Endothelial cell of umbilical vein (primary cell): Measurements from ENCODE around the gene CAMSAP3. TPM values are rescaled to one million over a fixed set of nuclear protein-coding genes. Genes with fewer than 3 reads are reported as not detected.

Experiments
- BruUV-seq: library from RNA; stranded (reverse); fragments of 400-500 nt; replicated peaks from 2 replicates; lab custom pipeline; 2021; lab: Mats Ljungman, UMichigan
- CTCF ChIA-PET: fragments of 300-600, 350-600 bp; sonication (Branson Sonifier 250); formaldehyde crosslinking; loops from one replicate; lab custom pipeline; 2021; ENCODE audit warnings: antibody characterized with exemption, inconsistent platforms; lab: Charles Lee
- POLR2A ChIA-PET: fragments of 300-600, 350-600 bp; sonication (Branson Sonifier 250); formaldehyde crosslinking; loops from one replicate; lab custom pipeline; 2021; ENCODE audit warnings: antibody characterized with exemption, inconsistent platforms; lab: Charles Lee
- DNase-seq: peaks from one replicate; pipeline ENCODE4 v3.0.0-alpha.2; 2011; ENCODE audit warnings: low read depth, low spot score
- FAIRE-seq: peaks from 2 replicates; lab custom pipeline; 2011; peaks lifted over from hg19 to GRCh38; lab: Jason Lieb, UNC
- H2AFZ ChIP-seq: 2 replicates; pipeline ENCODE4 v1.6.0; 2012; ENCODE audit warnings: low read depth, low read length, control low read depth, inconsistent platforms
- H3K27ac ChIP-seq: 2 replicates; pipeline ENCODE4 v1.5.1; 2011; ENCODE audit warnings: low read depth, mild to moderate bottlenecking, control low read depth, low read length, moderate library complexity; ENCODE audit not compliant: insufficient read depth
- H3K27me3 ChIP-seq, 2 experiments: 2 replicates each; pipeline versions ENCODE4 v1.6.0 to v1.6.1; 2011; ENCODE audit warnings: low read length in 2 of 2, mixed read lengths in 1 of 2; ENCODE audit not compliant: control insufficient read depth in 2 of 2, insufficient read depth in 2 of 2
- H3K36me3 ChIP-seq, 2 experiments: 2 replicates in 1 of 2; 3 replicates in 1 of 2; pipeline ENCODE4 v1.5.1; 2011; ENCODE audit warnings: low read length in 2 of 2, mild to moderate bottlenecking in 1 of 2, moderate library complexity in 1 of 2; ENCODE audit not compliant: control insufficient read depth in 2 of 2, insufficient read depth in 2 of 2; ENCODE audit errors: extremely low read depth in 1 of 2
- H3K4me1 ChIP-seq: 3 replicates; pipeline ENCODE4 v1.5.1; 2011; ENCODE audit warnings: mild to moderate bottlenecking, low read length; ENCODE audit not compliant: control insufficient read depth, insufficient read depth; ENCODE audit errors: extremely low read depth
- H3K4me2 ChIP-seq: 2 replicates; pipeline ENCODE4 v1.6.1; 2011; ENCODE audit warnings: low read length, control low read depth, mixed read lengths; ENCODE audit not compliant: insufficient read depth
- H3K4me3 ChIP-seq, 3 experiments: fragments of 200-600 bp in 1 of 3; sonication (generic), shearing (Covaris generic) in 1 of 3; replicated peaks in 1 of 3; 2 replicates each; pipeline ENCODE4 v1.5.1; 2011 to 2016; ENCODE audit warnings: control low read depth in 3 of 3, low read length in 3 of 3, mild to moderate bottlenecking in 2 of 3, inconsistent platforms in 1 of 3, low read depth in 1 of 3, moderate library complexity in 1 of 3; ENCODE audit not compliant: insufficient read depth in 1 of 3
- H3K79me2 ChIP-seq: 2 replicates; pipeline ENCODE4 v1.6.0; 2012; ENCODE audit warnings: low read length, inconsistent platforms; ENCODE audit not compliant: control insufficient read depth, insufficient read depth
- H3K9ac ChIP-seq: replicated peaks from 2 replicates; pipeline ENCODE3; 2011; ENCODE audit warnings: low read length, control low read depth; ENCODE audit not compliant: insufficient read depth; ENCODE audit errors: extremely low read depth
- H3K9me1 ChIP-seq: replicated peaks from 3 replicates; pipeline ENCODE4 v1.6.0; 2011; ENCODE audit warnings: mild to moderate bottlenecking, low read length; ENCODE audit not compliant: control insufficient read depth, insufficient read depth; ENCODE audit errors: extremely low read depth
- H3K9me3 ChIP-seq: replicated peaks from 2 replicates; pipeline ENCODE4 v1.5.1; 2012; ENCODE audit warnings: low read length, inconsistent platforms; ENCODE audit not compliant: control insufficient read depth, insufficient read depth
- H4K20me1 ChIP-seq: replicated peaks from 2 replicates; pipeline ENCODE3; 2011; ENCODE audit warnings: mild to moderate bottlenecking, low read length; ENCODE audit not compliant: control insufficient read depth, insufficient read depth; ENCODE audit errors: extremely low read depth
- CTCF ChIP-seq, 2 donors: IDR thresholded peaks; 1 replicate in 1 of 2; 2 replicates in 1 of 2; pipeline ENCODE4 v1.5.1; 2011; ENCODE audit warnings: low read length in 2 of 2, mild to moderate bottlenecking in 2 of 2, moderate library complexity in 2 of 2, control low read depth in 1 of 2, inconsistent platforms in 1 of 2, low read depth in 1 of 2; ENCODE audit not compliant: insufficient read depth in 1 of 2; ENCODE audit errors: extremely low read depth in 1 of 2
- EZH2 ChIP-seq: IDR thresholded peaks from 2 replicates; pipeline ENCODE4 v1.6.1; 2012; ENCODE audit warnings: borderline replicate concordance, low read depth, mild to moderate bottlenecking, moderate library complexity, low read length, inconsistent platforms; ENCODE audit not compliant: severe bottlenecking
- FOS ChIP-seq: IDR thresholded peaks from 2 replicates; pipeline ENCODE4 v1.6.1; 2011; ENCODE audit warnings: mild to moderate bottlenecking, low read length, moderate library complexity, borderline replicate concordance; ENCODE audit not compliant: insufficient read depth
- GATA2 ChIP-seq: IDR thresholded peaks from 2 replicates; pipeline ENCODE4 v1.7.0; 2011; ENCODE audit warnings: low read depth, mild to moderate bottlenecking, moderate library complexity, mixed read lengths, low read length; ENCODE audit not compliant: insufficient read length, insufficient read depth
- JUN ChIP-seq: IDR thresholded peaks from 2 replicates; pipeline ENCODE4 v1.6.1; 2011; ENCODE audit warnings: borderline replicate concordance, low read depth; ENCODE audit not compliant: insufficient read length, insufficient read depth
- MAX ChIP-seq: IDR thresholded peaks from 2 replicates; pipeline ENCODE4 v1.6.1; 2011; ENCODE audit not compliant: insufficient read depth, insufficient read length
- MYC ChIP-seq: IDR thresholded peaks from one replicate; pipeline ENCODE4 v1.6.1; 2011; ENCODE audit warnings: mild to moderate bottlenecking, low read depth, low read length
- POLR2A ChIP-seq: IDR thresholded peaks from 2 replicates; pipeline ENCODE4 v1.6.1; 2012; ENCODE audit warnings: low read depth, mild to moderate bottlenecking, control low read depth, low read length
- POLR2AphosphoS5 ChIP-seq: IDR thresholded peaks from 2 replicates; pipeline ENCODE4 v1.6.1; 2012; ENCODE audit warnings: low read depth, mild to moderate bottlenecking, control low read depth, low read length, moderate library complexity; ENCODE audit not compliant: insufficient read depth
- dilution Hi-C: fragments of 300-500 bp; cut with MboI; formaldehyde crosslinking; loops from one replicate; pipeline ENCODE4 v1.15.0; 2019; ENCODE audit warnings: low sequenced_read_pairs; ENCODE audit not compliant: extremely low pct_ligation_motif_present
- intact Hi-C: fragments of 100-400 bp; cut with micrococcal nuclease; formaldehyde crosslinking; loops from one replicate; pipeline ENCODE4 v1.10.0; 2022
- polyA plus RNA-seq, 4 experiments: library from polyadenylated mRNA; depleted of rRNA in 3 of 4; stranded (reverse) in 3 of 4; unstranded in 1 of 4; fragments of >200 nt; gene quantifications; 2 replicates each; pipeline versions ENCODE4 v1.2.1 to v1.2.3, GENCODE V29; 2011 to 2012; ENCODE audit warnings: missing spikeins in 1 of 4
- total RNA-seq: library from RNA; stranded (reverse); gene quantifications from 2 replicates; pipeline ENCODE4 v1.2.3, GENCODE V29; 2021

The CAMSAP3 gene
- total and polyA plus RNA-seq, 2 donors (not counting 3 experiments of a cell fraction or from before 2014, with no cell fraction given): 0.11 to 0.22 TPM

GRCh38 chr19:7545904-7546303 lies 49.8 kb upstream of the CAMSAP3 start:
- no peak overlapping the region for H3K4me3 ChIP-seq
- H3K9me1 ChIP-seq: no peaks in the 10 kb centered on the region
- POLR2A ChIA-PET: no interaction called here
- CTCF ChIA-PET: no interaction called here
- H3K4me2 ChIP-seq: no peak overlapping the region
- DNase-seq (no peak), FAIRE-seq (no peak)
- no peaks in the 10 kb centered on the region for H3K9me3 ChIP-seq
- no peak overlapping the region for H3K27ac ChIP-seq
- H3K27me3 ChIP-seq: no peaks in the 10 kb centered on the region
- no TSS peak for BruUV-seq
- no peaks in the 10 kb centered on the region for H3K4me1 ChIP-seq
- H3K79me2 ChIP-seq: no peaks in the 10 kb centered on the region
- H3K36me3 ChIP-seq: peaks cover 7 to 33% of the 10 kb centered on the region in 2 experiments
- TF ChIP-seq CTCF (IDR thresholded peaks at IDR 0.05; ENCODE audit: extremely low read depth in 1 of 2, insufficient read depth in 1 of 2, low read depth in 1 of 2, low read length in 2 of 2) (no peak), EZH2 (no peak), POLR2AphosphoS5 (no peak), GATA2 (no peak), POLR2A (no peak), MYC (no peak), JUN (no peak), MAX (no peak), FOS (no peak)
- H2AFZ ChIP-seq: no peak overlapping the region
- intact Hi-C loops (no loop called here), dilution Hi-C loops (no loop called here)
- no peak overlapping the region for H3K9ac ChIP-seq
- H4K20me1 ChIP-seq: no peaks in the 10 kb centered on the region
